DMS53 (cell line): ENCODE data around the gene SLC37A1.
"Not testable (repeated sequence)": the region's sequence is repeated elsewhere in the genome, so short reads cannot be mapped to it uniquely, and the experiment has no call there.

Experiments used
- DNase-seq: peaks from one replicate; lab custom pipeline; 2025; lab: John Stamatoyannopoulos, UW

SLC37A1 gene

GRCh38 chr21:42595283-42596187, 81.9 kb downstream of the SLC37A1 start:
- no peak for DNase-seq

DNA sequence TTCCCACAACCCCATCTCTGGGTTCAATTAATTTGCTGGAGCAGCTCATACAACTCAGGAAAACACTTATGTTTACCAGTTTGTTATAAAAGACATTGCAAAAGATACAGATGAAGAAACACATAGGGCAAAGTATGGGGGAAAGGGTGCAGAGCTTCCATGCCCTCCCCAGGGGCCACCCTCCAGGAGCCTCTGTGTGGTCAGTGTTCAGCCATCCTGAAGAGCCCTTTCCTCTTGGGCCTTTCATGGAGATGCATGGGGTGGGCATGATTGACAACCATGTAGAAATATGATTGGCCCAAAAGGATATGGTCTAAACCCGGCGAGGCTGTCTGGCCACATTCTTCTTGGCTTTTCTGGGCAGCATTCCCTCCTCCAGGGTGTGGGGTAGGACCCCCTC, 83.0 kb downstream of the SLC37A1 start:
- no peak for DNase-seq

GRCh38 chr21:42597487-42598158, 84.0 kb downstream of the SLC37A1 start:
- DNase-seq, result no peak

- no peak for DNase-seq
These were observed 84.6 kb downstream of the SLC37A1 start for GRCh38 chr21:42598159-42598735.

- DNase-seq, result no peak
These were observed 85.8 kb downstream of the SLC37A1 start for GRCh38 chr21:42599486-42599885.

GRCh38 chr21:42599962-42600361, 86.3 kb downstream of the SLC37A1 start:
- no peak for DNase-seq

DNA sequence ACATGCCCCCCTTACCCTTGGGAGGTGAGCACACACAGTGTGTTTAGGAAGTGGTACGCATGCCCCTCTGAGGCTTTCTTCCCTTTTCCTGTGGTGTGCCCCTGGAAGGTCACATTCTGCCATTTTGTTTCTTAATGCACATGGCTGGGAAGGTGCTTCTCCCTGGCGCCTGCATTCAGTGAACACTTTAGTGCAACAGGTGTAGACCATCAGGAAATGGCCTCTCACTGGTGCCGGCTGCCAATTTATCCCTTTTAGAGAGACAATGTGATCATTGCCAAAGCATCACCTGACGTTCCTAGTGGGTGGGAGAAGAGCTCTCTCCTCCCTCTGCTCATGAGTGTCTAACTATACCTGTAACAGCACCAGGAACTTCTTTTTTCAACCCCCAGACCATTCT, 88.0 kb downstream of the SLC37A1 start:
- DNase-seq, result no peak

GRCh38 chr21:42607102-42607501, 93.5 kb downstream of the SLC37A1 start:
- DNase-seq, result no peak

DNA sequence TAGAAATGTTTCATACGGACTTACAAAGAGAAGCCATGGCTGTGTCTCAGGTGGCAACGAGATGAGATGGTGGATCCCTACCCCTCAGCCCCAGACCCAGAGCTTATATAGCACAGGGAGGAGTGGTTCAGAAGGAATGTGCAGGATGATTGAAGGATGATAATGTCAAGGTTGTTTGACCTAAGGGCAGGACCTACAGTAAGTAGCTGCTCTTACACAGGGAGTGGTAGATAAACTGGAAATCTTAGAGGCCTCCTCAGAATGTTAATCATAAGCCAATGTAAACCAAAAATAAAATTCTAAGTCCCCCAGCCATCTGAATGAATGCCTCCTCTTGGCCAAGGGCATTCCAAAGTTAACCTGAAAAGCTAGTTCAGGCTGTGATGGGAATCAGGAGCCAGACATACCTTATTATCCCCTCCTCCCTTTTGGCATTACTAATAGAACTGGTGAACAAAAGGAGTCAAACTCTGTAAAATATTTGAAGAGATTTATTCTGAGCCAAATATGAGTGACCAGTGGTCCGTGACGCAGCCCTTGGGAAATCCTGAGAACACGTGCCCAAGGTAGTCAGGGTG, 94.0 kb downstream of the SLC37A1 start:
- no peak for DNase-seq

DNA sequence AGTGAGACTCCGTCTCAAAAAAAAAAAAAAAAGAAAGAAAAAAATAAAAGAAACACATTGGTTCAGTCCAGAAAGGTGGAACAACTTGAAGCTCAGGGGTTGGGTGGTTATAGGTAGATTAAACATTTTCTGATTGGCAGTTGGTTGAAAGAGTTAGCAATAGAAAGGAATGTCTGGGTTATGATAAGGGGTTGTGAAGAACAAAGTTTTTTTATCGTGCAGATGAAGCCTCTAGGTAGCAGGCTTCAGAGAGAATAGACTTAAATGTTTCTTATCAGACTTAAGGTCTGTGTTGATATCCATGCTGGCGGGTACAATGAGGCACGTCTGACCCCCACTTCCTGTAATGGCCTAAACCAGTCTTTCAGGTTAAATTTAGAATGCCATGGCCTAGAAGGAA, 94.8 kb downstream of the SLC37A1 start:
- no peak for DNase-seq

GRCh38 chr21:42609811-42610210, 96.2 kb downstream of the SLC37A1 start:
- DNase-seq, result peak; percentile 39

DNA sequence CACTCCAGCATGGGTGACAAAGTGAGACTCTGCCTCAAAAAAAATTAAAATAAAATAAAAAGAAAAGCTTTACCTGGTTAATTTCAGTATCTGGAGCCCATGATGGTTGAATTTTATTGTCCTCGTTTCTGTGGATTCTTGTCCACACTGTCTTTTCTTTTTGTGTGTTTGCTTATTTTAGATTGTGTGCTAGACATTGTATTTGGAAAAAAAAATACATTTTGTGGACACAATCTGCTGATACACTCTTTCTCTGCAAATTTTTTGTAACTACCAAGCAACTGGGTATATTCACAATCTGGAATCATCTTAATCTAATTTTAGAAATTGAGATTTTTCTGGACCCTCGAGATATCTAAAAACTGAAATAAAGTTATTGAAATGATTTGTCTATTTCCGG, 98.2 kb downstream of the SLC37A1 start:
- no peak for DNase-seq

DNA sequence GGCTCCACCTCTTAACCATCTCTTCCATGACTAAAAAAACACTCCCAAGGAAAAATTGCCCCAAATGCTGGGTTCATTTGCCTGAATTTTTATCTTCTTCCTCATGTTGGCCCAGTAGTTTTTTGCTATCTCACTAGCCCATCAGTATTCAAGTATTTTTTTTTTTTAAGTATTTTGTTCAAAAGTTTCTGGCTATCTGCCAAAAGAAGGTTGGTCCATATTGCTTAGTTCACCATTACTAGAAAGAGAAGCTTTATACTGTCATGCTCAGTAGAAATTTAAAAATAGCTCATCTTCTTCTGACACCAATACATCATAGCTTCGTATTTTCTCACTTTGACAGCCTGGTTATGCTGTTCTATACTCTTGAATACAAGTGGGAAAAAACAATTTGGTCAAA, 98.7 kb downstream of the SLC37A1 start:
- no peak for DNase-seq

DNA sequence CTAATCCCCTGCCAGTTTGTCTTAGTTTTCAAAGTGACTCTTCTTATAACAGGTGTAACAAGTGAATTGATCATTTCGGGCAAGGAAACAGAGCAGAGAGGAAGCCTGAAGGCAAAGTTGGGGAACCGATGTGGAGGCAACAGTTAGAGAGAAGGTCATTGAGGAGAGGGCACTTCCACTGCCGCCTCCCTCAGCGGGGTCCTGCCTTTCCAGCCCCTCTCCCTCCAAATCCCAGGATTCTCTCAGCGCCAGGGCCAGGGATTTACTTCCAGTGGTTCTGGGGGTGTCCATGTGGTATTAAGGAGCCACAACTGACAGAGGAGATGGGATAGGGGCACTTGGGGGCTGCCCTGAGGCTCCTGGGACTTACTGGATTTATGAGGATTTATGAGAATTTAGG, 100.1 kb downstream of the SLC37A1 start:
- DNase-seq, result no peak

DNA sequence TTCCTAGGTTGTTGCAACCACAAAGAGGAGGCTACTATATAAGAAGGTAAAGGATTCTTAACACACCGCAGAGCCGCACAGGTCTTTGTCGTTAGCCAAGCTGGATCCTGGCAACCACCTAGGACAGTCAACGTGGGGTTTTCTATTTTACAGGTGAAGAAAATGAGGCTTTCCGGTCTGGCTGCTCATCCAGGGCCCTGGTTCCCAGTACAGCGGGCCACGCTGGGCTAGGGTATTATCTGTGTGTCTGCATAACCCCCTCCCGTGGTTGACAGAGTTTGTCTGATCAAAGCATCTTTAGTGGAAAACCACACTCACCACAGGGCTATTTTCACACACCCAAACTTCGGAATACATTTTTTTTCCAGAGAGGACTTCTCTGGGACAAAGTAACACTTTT, 100.7 kb downstream of the SLC37A1 start:
- DNase-seq, result no peak

DNA sequence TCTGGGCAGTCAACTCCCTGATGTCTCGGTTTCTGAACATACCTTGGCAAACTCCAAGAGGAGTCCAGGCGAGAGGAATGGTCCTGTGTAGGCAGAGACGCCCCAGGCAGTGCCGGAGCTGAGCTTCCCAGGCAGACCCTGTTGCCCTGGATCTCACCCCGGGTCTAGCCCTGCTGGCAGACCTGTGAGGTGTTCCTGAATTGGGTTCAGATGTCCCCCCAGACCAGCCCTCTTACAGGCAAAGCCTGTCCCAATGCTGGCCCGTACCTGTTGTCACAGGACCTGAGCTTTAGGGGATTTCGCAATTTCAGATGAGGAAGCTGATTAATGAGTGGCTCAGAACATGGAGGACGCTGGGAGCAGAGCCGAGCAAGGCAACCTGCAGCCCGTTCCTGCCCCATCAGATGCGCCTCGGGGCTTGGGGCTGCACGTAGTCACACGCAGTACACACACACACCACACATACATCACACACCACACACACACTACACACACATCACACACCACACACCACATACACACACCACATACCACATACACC, 101.2 kb downstream of the SLC37A1 start:
- peak; percentile 57 for DNase-seq

DNA sequence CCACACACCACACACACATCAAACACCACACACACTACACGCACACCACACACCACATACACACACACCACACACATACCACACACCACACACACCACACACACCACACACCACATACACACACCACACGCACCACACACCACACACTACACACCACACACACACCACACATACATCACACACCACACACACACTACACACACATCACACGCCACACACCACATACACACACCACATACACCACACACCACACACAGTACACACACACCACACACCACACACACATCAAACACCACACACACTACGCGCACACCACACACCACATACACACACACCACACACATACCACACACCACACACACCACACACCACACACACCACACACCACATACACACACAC, 101.7 kb downstream of the SLC37A1 start:
- not testable (repeated sequence) for DNase-seq

DNA sequence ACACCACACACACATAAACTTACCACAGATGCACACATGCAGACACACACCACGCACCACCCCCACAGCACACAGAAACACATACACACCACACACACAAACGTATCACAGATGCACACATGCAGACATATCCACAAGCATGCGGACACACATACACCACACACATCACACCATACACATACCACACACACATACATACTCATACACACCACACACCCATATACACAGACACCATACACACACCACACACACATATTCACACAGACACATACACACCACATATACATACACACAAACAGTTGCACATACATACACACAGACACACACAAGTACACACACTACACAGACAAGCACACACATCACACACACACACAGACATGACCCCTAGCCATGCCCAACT, 102.3 kb downstream of the SLC37A1 start:
- DNase-seq, result no peak

- no peak for DNase-seq
These were observed 102.8 kb downstream of the SLC37A1 start for GRCh38 chr21:42616446-42616845.

GRCh38 chr21:42616941-42617340, 103.3 kb downstream of the SLC37A1 start:
- DNase-seq, result no peak

- DNase-seq, result no peak
These were observed 103.8 kb downstream of the SLC37A1 start for GRCh38 chr21:42617486-42617885.

DNA sequence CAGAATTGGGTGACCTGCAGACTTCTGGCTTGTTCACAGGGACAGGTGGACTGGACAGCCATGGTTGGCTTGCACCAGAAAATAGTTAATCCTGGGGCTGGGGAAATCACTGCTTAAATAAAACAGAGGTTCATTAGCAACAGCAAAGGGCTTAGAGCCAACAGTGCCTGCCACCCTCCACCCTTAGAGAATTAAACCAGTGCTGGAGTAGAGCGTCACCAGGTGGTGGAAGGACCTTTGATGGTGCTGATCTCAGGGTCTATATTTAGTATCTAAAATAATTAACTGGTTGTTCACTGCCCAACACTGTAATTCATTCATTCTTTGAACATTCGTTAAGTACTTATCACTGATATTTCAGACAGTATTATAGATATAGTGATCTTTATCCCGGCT, 105.1 kb downstream of the SLC37A1 start:
- DNase-seq, result no peak
